Measurements from ENCODE around the gene SMC3.

SMC3 gene

GRCh38 chr10:110561292-110561691, 6.2 kb upstream of the SMC3 start:
- TF ChIP-seq NFIC (IDR thresholded peaks at IDR 0.05) (no peak), TEAD4 (IDR thresholded peaks at IDR 0.05) (no peak), TCF12 (IDR thresholded peaks at IDR 0.05; ENCODE audit: low read depth) (no peak), RAD21 (IDR thresholded peaks at IDR 0.05; ENCODE audit: low read depth) (no peak), EGR1 (IDR thresholded peaks at IDR 0.05) (no peak), CEBPB (IDR thresholded peaks at IDR 0.05) (no peak), TAF1 (IDR thresholded peaks at IDR 0.05; ENCODE audit: low read depth) (no peak), YY1 (IDR thresholded peaks at IDR 0.05; ENCODE audit: low read depth) (no peak), CREB1 (IDR thresholded peaks at IDR 0.05; ENCODE audit: low read depth) (no peak), EP300 (IDR thresholded peaks at IDR 0.05; ENCODE audit: borderline replicate concordance) (no peak), ZBTB7A (IDR thresholded peaks at IDR 0.05; ENCODE audit: low read depth) (no peak), MAX (IDR thresholded peaks at IDR 0.05) (no peak), FOXM1 (IDR thresholded peaks at IDR 0.05; ENCODE audit: borderline replicate concordance, low read depth) (no peak)
- TF ChIP-seq, protein P1, sequence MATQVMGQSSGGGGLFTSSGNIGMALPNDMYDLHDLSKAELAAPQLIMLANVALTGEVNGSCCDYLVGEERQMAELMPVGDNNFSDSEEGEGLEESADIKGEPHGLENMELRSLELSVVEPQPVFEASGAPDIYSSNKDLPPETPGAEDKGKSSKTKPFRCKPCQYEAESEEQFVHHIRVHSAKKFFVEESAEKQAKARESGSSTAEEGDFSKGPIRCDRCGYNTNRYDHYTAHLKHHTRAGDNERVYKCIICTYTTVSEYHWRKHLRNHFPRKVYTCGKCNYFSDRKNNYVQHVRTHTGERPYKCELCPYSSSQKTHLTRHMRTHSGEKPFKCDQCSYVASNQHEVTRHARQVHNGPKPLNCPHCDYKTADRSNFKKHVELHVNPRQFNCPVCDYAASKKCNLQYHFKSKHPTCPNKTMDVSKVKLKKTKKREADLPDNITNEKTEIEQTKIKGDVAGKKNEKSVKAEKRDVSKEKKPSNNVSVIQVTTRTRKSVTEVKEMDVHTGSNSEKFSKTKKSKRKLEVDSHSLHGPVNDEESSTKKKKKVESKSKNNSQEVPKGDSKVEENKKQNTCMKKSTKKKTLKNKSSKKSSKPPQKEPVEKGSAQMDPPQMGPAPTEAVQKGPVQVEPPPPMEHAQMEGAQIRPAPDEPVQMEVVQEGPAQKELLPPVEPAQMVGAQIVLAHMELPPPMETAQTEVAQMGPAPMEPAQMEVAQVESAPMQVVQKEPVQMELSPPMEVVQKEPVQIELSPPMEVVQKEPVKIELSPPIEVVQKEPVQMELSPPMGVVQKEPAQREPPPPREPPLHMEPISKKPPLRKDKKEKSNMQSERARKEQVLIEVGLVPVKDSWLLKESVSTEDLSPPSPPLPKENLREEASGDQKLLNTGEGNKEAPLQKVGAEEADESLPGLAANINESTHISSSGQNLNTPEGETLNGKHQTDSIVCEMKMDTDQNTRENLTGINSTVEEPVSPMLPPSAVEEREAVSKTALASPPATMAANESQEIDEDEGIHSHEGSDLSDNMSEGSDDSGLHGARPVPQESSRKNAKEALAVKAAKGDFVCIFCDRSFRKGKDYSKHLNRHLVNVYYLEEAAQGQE (IDR thresholded peaks at IDR 0.05; ENCODE audit: low read depth), result no peak
- TF ChIP-seq, protein P2, sequence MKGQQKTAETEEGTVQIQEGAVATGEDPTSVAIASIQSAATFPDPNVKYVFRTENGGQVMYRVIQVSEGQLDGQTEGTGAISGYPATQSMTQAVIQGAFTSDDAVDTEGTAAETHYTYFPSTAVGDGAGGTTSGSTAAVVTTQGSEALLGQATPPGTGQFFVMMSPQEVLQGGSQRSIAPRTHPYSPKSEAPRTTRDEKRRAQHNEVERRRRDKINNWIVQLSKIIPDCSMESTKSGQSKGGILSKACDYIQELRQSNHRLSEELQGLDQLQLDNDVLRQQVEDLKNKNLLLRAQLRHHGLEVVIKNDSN (IDR thresholded peaks at IDR 0.05), result no peak

DNA sequence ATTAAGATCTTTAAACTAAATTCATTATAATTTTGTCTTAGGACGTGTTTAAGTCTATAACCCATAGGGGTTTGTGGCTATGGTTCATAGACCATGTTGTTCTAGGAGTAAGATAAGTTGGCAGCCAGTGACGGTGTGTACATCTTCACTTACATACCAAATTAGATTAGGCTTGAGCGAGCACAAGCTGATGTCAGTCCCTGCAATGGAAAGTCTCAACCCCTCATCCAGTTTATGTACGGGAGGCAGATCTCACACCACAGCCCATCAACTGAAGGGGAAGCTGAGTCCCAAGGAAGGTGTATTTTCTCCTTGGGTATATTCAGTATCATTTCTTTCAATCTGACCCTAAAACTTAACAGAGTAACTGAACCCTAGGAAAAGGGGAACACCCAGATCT, 5.1 kb upstream of the SMC3 start:
- TF ChIP-seq EGR1 (IDR thresholded peaks at IDR 0.05) (no peak), TCF12 (IDR thresholded peaks at IDR 0.05; ENCODE audit: low read depth) (no peak), ZBTB7A (IDR thresholded peaks at IDR 0.05; ENCODE audit: low read depth) (no peak), FOXM1 (IDR thresholded peaks at IDR 0.05; ENCODE audit: borderline replicate concordance, low read depth) (no peak), EP300 (IDR thresholded peaks at IDR 0.05; ENCODE audit: borderline replicate concordance) (no peak), RAD21 (IDR thresholded peaks at IDR 0.05; ENCODE audit: low read depth) (no peak), CEBPB (IDR thresholded peaks at IDR 0.05) (no peak)
- TF ChIP-seq, protein P1 (IDR thresholded peaks at IDR 0.05; ENCODE audit: low read depth), result no peak

GRCh38 chr10:110563132-110563531, 4.4 kb upstream of the SMC3 start:
- TF ChIP-seq TEAD4 (IDR thresholded peaks at IDR 0.05) (no peak), MAX (IDR thresholded peaks at IDR 0.05) (no peak), TAF1 (IDR thresholded peaks at IDR 0.05; ENCODE audit: low read depth) (no peak), TCF12 (IDR thresholded peaks at IDR 0.05; ENCODE audit: low read depth) (no peak), CREB1 (IDR thresholded peaks at IDR 0.05; ENCODE audit: low read depth) (no peak), EGR1 (IDR thresholded peaks at IDR 0.05) (no peak), FOXM1 (IDR thresholded peaks at IDR 0.05; ENCODE audit: borderline replicate concordance, low read depth) (no peak), EP300 (IDR thresholded peaks at IDR 0.05; ENCODE audit: borderline replicate concordance) (no peak), YY1 (IDR thresholded peaks at IDR 0.05; ENCODE audit: low read depth) (no peak), NFIC (IDR thresholded peaks at IDR 0.05) (no peak), RAD21 (IDR thresholded peaks at IDR 0.05; ENCODE audit: low read depth) (no peak), ZBTB7A (IDR thresholded peaks at IDR 0.05; ENCODE audit: low read depth) (no peak), CEBPB (IDR thresholded peaks at IDR 0.05) (no peak)
- TF ChIP-seq, protein P2 (IDR thresholded peaks at IDR 0.05), result no peak
- TF ChIP-seq, protein P1 (IDR thresholded peaks at IDR 0.05; ENCODE audit: low read depth), result no peak

DNA sequence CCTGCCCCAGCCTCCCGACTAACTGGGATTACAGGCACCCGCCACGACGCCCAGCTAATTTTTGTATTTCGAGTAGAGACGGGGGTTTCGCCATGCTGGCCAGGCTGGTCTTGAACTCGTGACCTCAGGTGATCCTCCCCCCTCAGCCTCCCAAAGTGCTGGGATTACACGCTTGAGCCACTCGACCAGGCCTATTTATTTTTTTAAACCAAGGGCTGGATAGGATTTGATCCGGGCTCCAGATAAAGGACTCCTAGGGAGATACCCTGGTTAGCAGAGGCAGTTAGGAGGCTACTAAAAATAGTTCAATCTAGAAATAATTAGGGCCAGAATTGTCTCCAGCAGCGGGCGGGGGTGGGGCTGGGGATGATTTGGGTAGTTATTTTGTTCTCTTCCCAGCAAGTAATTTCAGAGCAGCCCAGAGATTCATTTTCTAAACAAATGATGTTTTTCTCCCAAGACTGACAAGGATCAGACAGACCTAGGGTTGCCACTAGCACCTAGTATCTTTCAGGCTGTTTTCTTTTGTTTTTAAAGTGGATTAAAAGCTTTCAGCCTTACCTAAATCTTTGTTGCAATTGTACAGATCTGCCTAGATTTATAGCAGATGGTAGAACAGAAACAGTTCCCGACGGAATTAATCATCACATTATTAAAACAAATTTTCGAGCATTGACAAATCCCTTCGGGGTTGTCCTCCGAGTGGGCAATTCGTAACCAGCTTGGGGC, 859 bp upstream of the SMC3 start:
- TF ChIP-seq CREB1 (IDR thresholded peaks at IDR 0.05; ENCODE audit: low read depth), result no peak
- no peak for TF ChIP-seq TCF12 (IDR thresholded peaks at IDR 0.05; ENCODE audit: low read depth)
- no peak for TF ChIP-seq NFIC (IDR thresholded peaks at IDR 0.05)
- TF ChIP-seq YY1 (IDR thresholded peaks at IDR 0.05; ENCODE audit: low read depth), result no peak
- no peak for TF ChIP-seq RAD21 (IDR thresholded peaks at IDR 0.05; ENCODE audit: low read depth)
- TF ChIP-seq FOXM1 (IDR thresholded peaks at IDR 0.05; ENCODE audit: borderline replicate concordance, low read depth), result no peak
- TF ChIP-seq MAX (IDR thresholded peaks at IDR 0.05), result no peak
- TF ChIP-seq EGR1 (IDR thresholded peaks at IDR 0.05), result no peak
- TF ChIP-seq, protein P1 (IDR thresholded peaks at IDR 0.05; ENCODE audit: low read depth), result no peak
- no peak for TF ChIP-seq TEAD4 (IDR thresholded peaks at IDR 0.05)
- TF ChIP-seq EP300 (IDR thresholded peaks at IDR 0.05; ENCODE audit: borderline replicate concordance), result no peak

Measured in Ishikawa (cell line).